ENCODE measurements around the gene MINDY4B. TPM values are rescaled to one million over a fixed set of nuclear protein-coding genes. Genes with fewer than 3 reads are reported as not detected.
A peak's percentile ranks its signal among the peaks of the same experiment; 100 is the strongest.

Gene MINDY4B
- total RNA-seq, 4 donors from 2014 or later = not detected

DNA sequence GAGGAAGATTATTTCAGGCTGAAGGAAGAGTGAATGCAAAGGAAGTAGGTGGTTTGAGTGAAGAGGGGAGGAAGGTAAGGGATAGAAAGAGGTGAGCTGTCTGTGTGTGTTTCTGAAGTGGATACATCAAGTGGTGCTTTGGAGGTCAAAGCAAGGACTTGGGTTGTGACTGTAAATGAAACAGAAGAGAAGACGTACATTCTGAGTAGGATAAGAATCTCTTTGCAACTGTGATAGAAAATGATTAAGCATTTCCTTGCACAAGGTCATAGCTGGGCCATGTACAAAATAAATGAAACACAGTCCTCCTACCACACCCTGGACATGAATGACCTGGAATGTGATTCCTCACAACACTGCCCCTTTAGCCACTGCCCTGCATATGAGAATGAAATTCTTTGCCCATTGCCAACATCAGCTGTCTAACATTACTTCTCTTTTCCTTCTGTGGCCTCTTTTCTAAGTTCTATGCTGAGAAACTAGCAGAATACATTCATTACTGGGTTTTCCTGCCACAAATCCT, 28.3 kb upstream of the MINDY4B start:
- no peaks in the 10 kb centered on the region for H3K36me3 ChIP-seq
- H3K27me3 ChIP-seq = no peaks in the 10 kb centered on the region
- H3K9me3 ChIP-seq = no peaks in the 10 kb centered on the region
- DNase-seq (ENCODE audit: low spot score in 2 of 2) = no peak
- H3K4me3 ChIP-seq = no peak overlapping the region
- WGBS, 2 donors = 13 to 21% methylated on average over 1 of the region's 1 CpG
- TF ChIP-seq POLR2A (IDR thresholded peaks at IDR 0.05) (no peak), EP300 (IDR thresholded peaks at IDR 0.05) (no peak)
- H3K4me1 ChIP-seq = no peaks in the 10 kb centered on the region
- H3K27ac ChIP-seq = no peak overlapping the region

DNA sequence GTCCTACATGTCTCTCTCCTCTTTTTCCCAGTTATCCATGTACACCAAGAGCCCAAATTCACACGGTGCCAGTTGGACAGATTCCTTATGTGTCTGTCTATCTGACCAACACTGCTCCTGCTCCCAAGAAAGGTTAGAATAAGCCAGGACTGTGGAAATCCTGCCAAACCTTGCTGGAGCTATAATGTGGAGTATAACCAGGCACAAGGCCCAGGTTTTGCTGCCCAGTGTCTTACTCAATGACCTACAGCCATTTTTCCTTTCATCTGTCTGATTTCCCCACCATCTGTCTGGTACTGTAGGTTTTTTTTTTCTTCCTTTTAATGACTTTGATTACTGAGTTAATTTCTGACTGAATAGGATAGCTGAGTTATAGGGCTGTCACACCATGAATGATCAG, 26.5 kb upstream of the MINDY4B start:
- H3K27ac ChIP-seq = no peak overlapping the region
- 73 to 89% methylated on average over 1 of the region's 1 CpG for WGBS, 2 donors
- H3K4me3 ChIP-seq = no peak overlapping the region
- no peaks in the 10 kb centered on the region for H3K4me1 ChIP-seq
- H3K27me3 ChIP-seq = no peaks in the 10 kb centered on the region
- TF ChIP-seq, protein P1, sequence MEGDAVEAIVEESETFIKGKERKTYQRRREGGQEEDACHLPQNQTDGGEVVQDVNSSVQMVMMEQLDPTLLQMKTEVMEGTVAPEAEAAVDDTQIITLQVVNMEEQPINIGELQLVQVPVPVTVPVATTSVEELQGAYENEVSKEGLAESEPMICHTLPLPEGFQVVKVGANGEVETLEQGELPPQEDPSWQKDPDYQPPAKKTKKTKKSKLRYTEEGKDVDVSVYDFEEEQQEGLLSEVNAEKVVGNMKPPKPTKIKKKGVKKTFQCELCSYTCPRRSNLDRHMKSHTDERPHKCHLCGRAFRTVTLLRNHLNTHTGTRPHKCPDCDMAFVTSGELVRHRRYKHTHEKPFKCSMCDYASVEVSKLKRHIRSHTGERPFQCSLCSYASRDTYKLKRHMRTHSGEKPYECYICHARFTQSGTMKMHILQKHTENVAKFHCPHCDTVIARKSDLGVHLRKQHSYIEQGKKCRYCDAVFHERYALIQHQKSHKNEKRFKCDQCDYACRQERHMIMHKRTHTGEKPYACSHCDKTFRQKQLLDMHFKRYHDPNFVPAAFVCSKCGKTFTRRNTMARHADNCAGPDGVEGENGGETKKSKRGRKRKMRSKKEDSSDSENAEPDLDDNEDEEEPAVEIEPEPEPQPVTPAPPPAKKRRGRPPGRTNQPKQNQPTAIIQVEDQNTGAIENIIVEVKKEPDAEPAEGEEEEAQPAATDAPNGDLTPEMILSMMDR (IDR thresholded peaks at IDR 0.05) = no peak
- no peak for TF ChIP-seq POLR2A (IDR thresholded peaks at IDR 0.05)
- TF ChIP-seq EP300 (IDR thresholded peaks at IDR 0.05) = no peak
- peak in 1 of 2 donors; percentile 11 for DNase-seq (ENCODE audit: low spot score in 2 of 2)
- H3K36me3 ChIP-seq = no peaks in the 10 kb centered on the region
- no peaks in the 10 kb centered on the region for H3K9me3 ChIP-seq

DNA sequence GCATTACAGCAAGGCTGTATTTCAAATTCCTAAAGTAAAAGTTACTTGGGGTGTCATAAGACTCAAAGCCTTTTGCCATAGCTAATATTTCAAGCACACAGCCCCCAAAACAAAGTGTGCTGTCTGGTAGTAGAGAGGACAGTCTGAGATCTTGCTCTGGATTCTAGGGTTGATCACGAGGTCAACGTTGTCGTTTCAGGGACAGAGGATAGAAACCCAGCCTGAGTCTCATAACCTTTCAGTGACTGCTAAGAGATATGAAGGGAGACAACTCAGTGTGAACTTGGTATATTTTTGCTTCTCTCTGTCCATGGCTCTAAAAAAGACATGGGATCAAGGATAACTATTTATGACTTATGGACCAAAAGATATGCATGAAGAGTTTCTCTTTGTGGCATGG, 25.6 kb upstream of the MINDY4B start:
- no peak for TF ChIP-seq POLR2A (IDR thresholded peaks at IDR 0.05)
- TF ChIP-seq, protein P1 (IDR thresholded peaks at IDR 0.05) = no peak
- TF ChIP-seq EP300 (IDR thresholded peaks at IDR 0.05) = no peak
- H3K4me1 ChIP-seq = peaks cover 0 to 1% (median 0%) of the 10 kb centered on the region in 4 donors
- WGBS, 2 donors = 46% methylated on average over 3 of the region's 3 CpGs
- no peak overlapping the region for H3K27ac ChIP-seq
- H3K9me3 ChIP-seq = no peaks in the 10 kb centered on the region
- DNase-seq (ENCODE audit: low spot score in 2 of 2) = no peak
- no peaks in the 10 kb centered on the region for H3K27me3 ChIP-seq
- H3K4me3 ChIP-seq = no peak overlapping the region
- H3K36me3 ChIP-seq = no peaks in the 10 kb centered on the region

DNA sequence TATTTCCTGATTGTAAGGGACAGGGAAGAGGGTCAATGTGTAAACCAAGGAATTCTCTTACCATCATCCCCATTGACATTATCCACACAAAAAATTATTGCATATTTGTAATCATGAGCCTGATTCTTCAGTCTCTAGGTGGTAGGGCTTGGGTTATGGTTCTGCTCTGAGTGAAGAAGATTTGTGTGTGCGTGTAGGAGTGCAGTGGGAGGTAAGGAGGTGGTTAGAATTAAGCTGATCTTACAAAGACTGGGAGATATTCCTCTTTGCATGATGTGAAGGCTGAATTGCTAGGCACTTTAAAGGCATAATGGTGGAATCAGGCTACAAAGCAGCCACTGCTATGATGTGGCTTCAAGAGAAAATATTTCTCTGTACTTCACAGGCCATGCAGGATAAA, 23.0 kb upstream of the MINDY4B start:
- 91 to 97% methylated on average over 1 of the region's 1 CpG for WGBS, 2 donors
- TF ChIP-seq, protein P1 (IDR thresholded peaks at IDR 0.05) = no peak
- TF ChIP-seq POLR2A (IDR thresholded peaks at IDR 0.05) (no peak), EP300 (IDR thresholded peaks at IDR 0.05) (no peak)
- H3K4me3 ChIP-seq = no peak overlapping the region
- H3K36me3 ChIP-seq = no peaks in the 10 kb centered on the region
- H3K4me1 ChIP-seq = peaks cover 0 to 4% (median 0%) of the 10 kb centered on the region in 4 donors
- no peak overlapping the region for H3K27ac ChIP-seq
- no peaks in the 10 kb centered on the region for H3K9me3 ChIP-seq
- no peak for DNase-seq (ENCODE audit: low spot score in 2 of 2)
- H3K27me3 ChIP-seq = no peaks in the 10 kb centered on the region

DNA sequence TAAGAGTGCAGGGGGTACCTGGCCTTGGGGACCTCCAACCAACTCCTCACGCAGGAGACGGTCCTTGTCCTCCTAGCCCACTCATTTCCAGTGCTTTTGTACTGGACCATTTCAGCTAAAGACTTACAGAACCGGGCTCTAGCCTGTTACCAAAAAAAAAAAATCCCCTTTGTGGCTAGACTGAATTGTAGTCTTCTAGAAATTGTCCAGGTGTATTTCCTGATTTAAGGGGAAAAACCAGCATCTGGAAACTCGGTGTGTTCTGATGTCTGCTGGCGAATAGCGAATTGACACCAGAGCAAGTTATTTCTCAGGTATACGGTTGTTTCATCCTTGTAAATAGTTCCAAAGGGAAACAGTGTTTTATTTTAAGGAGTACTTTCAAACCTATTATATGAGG, 21.1 kb upstream of the MINDY4B start:
- 78 to 81% methylated on average over 7 of the region's 7 CpGs for WGBS, 2 donors

More for the DNA sequence above, 21.1 kb upstream of the MINDY4B start:
- Histone ChIP-seq H3K4me3 (no peak overlapping the region), H3K4me1 (peaks cover 0 to 4% (median 0%) of the 10 kb centered on the region in 4 donors), H3K36me3 (no peaks in the 10 kb centered on the region), H3K9me3 (no peaks in the 10 kb centered on the region), H3K27ac (no peak overlapping the region), H3K27me3 (no peaks in the 10 kb centered on the region)
- TF ChIP-seq EP300 (IDR thresholded peaks at IDR 0.05) = no peak
- no peak for TF ChIP-seq POLR2A (IDR thresholded peaks at IDR 0.05)
- TF ChIP-seq, protein P1 (IDR thresholded peaks at IDR 0.05) = no peak
- no peak for DNase-seq (ENCODE audit: low spot score in 2 of 2)

All from tibial nerve (tissue), 4 donors.